ENCODE data around the gene MPPED1.

DNA sequence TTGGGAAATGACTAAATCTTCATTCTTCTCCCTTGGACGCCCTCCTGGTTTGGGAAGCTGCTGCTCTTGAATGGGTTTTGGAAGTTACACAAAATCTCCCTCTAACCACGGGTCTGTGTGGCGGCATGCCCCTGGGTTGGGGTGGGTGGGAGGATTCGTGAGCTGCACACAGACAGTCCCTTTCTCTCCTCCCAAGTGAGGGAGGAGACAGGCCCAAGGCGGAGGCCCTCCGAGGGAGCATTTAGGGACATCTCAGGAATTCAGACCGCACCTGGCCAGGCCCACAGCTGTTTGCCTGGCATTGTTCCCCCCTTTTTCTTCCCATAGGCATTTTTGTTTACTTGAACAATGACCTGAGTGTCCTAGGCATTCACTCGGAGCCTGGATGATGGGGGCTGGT, 94.1 kb downstream of the MPPED1 start:
- TF ChIP-seq, protein P1, sequence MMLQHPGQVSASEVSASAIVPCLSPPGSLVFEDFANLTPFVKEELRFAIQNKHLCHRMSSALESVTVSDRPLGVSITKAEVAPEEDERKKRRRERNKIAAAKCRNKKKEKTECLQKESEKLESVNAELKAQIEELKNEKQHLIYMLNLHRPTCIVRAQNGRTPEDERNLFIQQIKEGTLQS (IDR thresholded peaks at IDR 0.05) = no peak
- TF ChIP-seq SP1 (IDR thresholded peaks at IDR 0.05) (no peak), EGR1 (IDR thresholded peaks at IDR 0.05; ENCODE audit: low read depth in 2 of 2) (no peak), YY1 (IDR thresholded peaks at IDR 0.05) (no peak)
- TF ChIP-seq, protein P2, sequence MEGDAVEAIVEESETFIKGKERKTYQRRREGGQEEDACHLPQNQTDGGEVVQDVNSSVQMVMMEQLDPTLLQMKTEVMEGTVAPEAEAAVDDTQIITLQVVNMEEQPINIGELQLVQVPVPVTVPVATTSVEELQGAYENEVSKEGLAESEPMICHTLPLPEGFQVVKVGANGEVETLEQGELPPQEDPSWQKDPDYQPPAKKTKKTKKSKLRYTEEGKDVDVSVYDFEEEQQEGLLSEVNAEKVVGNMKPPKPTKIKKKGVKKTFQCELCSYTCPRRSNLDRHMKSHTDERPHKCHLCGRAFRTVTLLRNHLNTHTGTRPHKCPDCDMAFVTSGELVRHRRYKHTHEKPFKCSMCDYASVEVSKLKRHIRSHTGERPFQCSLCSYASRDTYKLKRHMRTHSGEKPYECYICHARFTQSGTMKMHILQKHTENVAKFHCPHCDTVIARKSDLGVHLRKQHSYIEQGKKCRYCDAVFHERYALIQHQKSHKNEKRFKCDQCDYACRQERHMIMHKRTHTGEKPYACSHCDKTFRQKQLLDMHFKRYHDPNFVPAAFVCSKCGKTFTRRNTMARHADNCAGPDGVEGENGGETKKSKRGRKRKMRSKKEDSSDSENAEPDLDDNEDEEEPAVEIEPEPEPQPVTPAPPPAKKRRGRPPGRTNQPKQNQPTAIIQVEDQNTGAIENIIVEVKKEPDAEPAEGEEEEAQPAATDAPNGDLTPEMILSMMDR (IDR thresholded peaks at IDR 0.05; ENCODE audit: low read depth, low read length, missing input control) = no peak
- TF ChIP-seq, protein P3, sequence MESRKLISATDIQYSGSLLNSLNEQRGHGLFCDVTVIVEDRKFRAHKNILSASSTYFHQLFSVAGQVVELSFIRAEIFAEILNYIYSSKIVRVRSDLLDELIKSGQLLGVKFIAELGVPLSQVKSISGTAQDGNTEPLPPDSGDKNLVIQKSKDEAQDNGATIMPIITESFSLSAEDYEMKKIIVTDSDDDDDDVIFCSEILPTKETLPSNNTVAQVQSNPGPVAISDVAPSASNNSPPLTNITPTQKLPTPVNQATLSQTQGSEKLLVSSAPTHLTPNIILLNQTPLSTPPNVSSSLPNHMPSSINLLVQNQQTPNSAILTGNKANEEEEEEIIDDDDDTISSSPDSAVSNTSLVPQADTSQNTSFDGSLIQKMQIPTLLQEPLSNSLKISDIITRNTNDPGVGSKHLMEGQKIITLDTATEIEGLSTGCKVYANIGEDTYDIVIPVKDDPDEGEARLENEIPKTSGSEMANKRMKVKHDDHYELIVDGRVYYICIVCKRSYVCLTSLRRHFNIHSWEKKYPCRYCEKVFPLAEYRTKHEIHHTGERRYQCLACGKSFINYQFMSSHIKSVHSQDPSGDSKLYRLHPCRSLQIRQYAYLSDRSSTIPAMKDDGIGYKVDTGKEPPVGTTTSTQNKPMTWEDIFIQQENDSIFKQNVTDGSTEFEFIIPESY (IDR thresholded peaks at IDR 0.05) = no peak
- TF ChIP-seq, protein P4, sequence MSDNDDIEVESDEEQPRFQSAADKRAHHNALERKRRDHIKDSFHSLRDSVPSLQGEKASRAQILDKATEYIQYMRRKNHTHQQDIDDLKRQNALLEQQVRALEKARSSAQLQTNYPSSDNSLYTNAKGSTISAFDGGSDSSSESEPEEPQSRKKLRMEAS (IDR thresholded peaks at IDR 0.05) = no peak
- TF ChIP-seq, protein P5, sequence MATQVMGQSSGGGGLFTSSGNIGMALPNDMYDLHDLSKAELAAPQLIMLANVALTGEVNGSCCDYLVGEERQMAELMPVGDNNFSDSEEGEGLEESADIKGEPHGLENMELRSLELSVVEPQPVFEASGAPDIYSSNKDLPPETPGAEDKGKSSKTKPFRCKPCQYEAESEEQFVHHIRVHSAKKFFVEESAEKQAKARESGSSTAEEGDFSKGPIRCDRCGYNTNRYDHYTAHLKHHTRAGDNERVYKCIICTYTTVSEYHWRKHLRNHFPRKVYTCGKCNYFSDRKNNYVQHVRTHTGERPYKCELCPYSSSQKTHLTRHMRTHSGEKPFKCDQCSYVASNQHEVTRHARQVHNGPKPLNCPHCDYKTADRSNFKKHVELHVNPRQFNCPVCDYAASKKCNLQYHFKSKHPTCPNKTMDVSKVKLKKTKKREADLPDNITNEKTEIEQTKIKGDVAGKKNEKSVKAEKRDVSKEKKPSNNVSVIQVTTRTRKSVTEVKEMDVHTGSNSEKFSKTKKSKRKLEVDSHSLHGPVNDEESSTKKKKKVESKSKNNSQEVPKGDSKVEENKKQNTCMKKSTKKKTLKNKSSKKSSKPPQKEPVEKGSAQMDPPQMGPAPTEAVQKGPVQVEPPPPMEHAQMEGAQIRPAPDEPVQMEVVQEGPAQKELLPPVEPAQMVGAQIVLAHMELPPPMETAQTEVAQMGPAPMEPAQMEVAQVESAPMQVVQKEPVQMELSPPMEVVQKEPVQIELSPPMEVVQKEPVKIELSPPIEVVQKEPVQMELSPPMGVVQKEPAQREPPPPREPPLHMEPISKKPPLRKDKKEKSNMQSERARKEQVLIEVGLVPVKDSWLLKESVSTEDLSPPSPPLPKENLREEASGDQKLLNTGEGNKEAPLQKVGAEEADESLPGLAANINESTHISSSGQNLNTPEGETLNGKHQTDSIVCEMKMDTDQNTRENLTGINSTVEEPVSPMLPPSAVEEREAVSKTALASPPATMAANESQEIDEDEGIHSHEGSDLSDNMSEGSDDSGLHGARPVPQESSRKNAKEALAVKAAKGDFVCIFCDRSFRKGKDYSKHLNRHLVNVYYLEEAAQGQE (IDR thresholded peaks at IDR 0.05) = no peak

Measured in liver (tissue), 3 donors.